ENCODE measurements around the gene GALNTL6. TPM values are rescaled to one million over a fixed set of nuclear protein-coding genes. Genes with fewer than 3 reads are reported as not detected.

The GALNTL6 gene
- total RNA-seq, 1 donor from 2014 or later = 0.61 TPM

DNA sequence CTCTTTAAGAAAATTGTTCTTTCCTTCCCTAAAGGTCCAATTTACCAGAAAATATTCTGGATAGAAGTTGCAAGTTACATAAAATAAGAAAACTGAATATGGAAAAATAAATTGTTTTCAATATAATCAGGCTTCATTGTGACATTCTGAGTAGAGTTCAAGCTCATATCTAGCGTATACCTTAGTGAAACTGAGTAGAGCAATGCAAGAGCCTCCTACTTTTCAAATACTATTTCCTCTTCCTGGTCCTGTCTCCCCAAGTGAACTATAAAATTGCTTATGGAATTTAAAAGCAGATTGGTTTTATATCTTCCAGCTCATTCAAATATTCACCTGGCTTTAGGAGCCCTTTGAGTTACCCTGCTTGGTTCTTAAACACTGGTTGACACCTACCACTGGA lies 1166.1 kb downstream of the GALNTL6 start:
- Histone ChIP-seq H2AFZ (ENCODE audit: low read depth, low read length) (no peak overlapping the region), H3K27me3 (ENCODE audit: insufficient read depth, low read length) (no peaks in the 10 kb centered on the region)

DNA sequence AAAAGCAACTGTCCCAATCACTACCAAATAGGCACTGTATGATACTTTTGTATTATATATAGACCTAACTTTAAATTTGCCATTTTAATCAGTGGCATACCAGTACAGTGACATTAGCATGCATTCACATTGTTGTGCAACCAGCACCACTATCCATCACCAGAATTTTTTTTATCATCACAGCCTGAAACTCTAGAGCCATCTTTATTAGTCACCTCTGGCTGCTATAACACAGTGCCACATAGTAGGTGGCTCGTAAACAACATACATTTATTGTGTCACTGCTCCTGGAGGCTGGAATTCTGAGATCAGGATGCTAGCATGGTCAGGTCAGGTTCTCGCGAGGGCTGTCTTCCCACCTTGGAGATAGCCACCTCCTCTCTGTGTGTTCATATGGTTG lies 1167.0 kb downstream of the GALNTL6 start:
- no peaks in the 10 kb centered on the region for H3K36me3 ChIP-seq (ENCODE audit: insufficient read depth, low read length)
- no peaks in the 10 kb centered on the region for H3K79me2 ChIP-seq (ENCODE audit: insufficient read depth, low read length)
- H3K4me2 ChIP-seq (ENCODE audit: low read length) = no peak overlapping the region
- FAIRE-seq (no peak), DNase-seq (ENCODE audit: low read depth) (no peak)
- Mint-ChIP-seq H3K4me1 (ENCODE audit: low read depth, unreplicated experiment) (peaks cover 11% of the 10 kb centered on the region), H3K27me3 (ENCODE audit: low read depth, unreplicated experiment) (no peaks in the 10 kb centered on the region), H3K4me3 (ENCODE audit: unreplicated experiment) (no peak overlapping the region), H3K27ac (ENCODE audit: unreplicated experiment) (no peak overlapping the region), H3K9me3 (ENCODE audit: unreplicated experiment) (peaks cover 4% of the 10 kb centered on the region), H3K36me3 (ENCODE audit: low read depth, unreplicated experiment) (no peaks in the 10 kb centered on the region)
- peaks cover 3% of the 10 kb centered on the region for H3K9me3 ChIP-seq (ENCODE audit: insufficient read depth, low read depth, low read length)
- no peak overlapping the region for H3K9ac ChIP-seq (ENCODE audit: low read length)
- H3K4me3 ChIP-seq (ENCODE audit: insufficient read depth, low read depth, low read length) = no peak overlapping the region
- H4K20me1 ChIP-seq (ENCODE audit: insufficient read depth, low read length) = no peaks in the 10 kb centered on the region
- no peak overlapping the region for H2AFZ ChIP-seq (ENCODE audit: low read depth, low read length)
- no peak overlapping the region for H3K27ac ChIP-seq (ENCODE audit: low read depth, low read length)
- TF ChIP-seq, protein P1, sequence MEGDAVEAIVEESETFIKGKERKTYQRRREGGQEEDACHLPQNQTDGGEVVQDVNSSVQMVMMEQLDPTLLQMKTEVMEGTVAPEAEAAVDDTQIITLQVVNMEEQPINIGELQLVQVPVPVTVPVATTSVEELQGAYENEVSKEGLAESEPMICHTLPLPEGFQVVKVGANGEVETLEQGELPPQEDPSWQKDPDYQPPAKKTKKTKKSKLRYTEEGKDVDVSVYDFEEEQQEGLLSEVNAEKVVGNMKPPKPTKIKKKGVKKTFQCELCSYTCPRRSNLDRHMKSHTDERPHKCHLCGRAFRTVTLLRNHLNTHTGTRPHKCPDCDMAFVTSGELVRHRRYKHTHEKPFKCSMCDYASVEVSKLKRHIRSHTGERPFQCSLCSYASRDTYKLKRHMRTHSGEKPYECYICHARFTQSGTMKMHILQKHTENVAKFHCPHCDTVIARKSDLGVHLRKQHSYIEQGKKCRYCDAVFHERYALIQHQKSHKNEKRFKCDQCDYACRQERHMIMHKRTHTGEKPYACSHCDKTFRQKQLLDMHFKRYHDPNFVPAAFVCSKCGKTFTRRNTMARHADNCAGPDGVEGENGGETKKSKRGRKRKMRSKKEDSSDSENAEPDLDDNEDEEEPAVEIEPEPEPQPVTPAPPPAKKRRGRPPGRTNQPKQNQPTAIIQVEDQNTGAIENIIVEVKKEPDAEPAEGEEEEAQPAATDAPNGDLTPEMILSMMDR (IDR thresholded peaks at IDR 0.05; ENCODE audit: insufficient read depth, low read depth, low read length) = no peak
- TF ChIP-seq EZH2 (IDR thresholded peaks at IDR 0.05; ENCODE audit: insufficient read depth, low read length) = no peak
- H3K27me3 ChIP-seq (ENCODE audit: insufficient read depth, low read length) = no peaks in the 10 kb centered on the region
- H3K4me1 ChIP-seq (ENCODE audit: insufficient read depth, low read length) = peaks cover 9% of the 10 kb centered on the region

More for the DNA sequence above, 1166.1 kb downstream of the GALNTL6 start:
- H3K36me3 Mint-ChIP-seq (ENCODE audit: low read depth, unreplicated experiment) = no peaks in the 10 kb centered on the region
- TF ChIP-seq, protein P1 (IDR thresholded peaks at IDR 0.05; ENCODE audit: insufficient read depth, low read depth, low read length) = no peak
- TF ChIP-seq EZH2 (IDR thresholded peaks at IDR 0.05; ENCODE audit: insufficient read depth, low read length) = no peak
- no peaks in the 10 kb centered on the region for H3K36me3 ChIP-seq (ENCODE audit: insufficient read depth, low read length)
- H3K4me3 Mint-ChIP-seq (ENCODE audit: unreplicated experiment) = no peak overlapping the region
- DNase-seq (ENCODE audit: low read depth) = no peak
- no peak for FAIRE-seq
- H3K27ac ChIP-seq (ENCODE audit: low read depth, low read length) = no peak overlapping the region
- H3K27ac Mint-ChIP-seq (ENCODE audit: unreplicated experiment) = no peak overlapping the region
- H3K4me2 ChIP-seq (ENCODE audit: low read length) = no peak overlapping the region
- no peaks in the 10 kb centered on the region for H3K79me2 ChIP-seq (ENCODE audit: insufficient read depth, low read length)
- peaks cover 11% of the 10 kb centered on the region for H3K4me1 Mint-ChIP-seq (ENCODE audit: low read depth, unreplicated experiment)
- H4K20me1 ChIP-seq (ENCODE audit: insufficient read depth, low read length) = no peaks in the 10 kb centered on the region
- H3K9ac ChIP-seq (ENCODE audit: low read length) = no peak overlapping the region
- no peaks in the 10 kb centered on the region for H3K27me3 Mint-ChIP-seq (ENCODE audit: low read depth, unreplicated experiment)
- H3K9me3 ChIP-seq (ENCODE audit: insufficient read depth, low read depth, low read length) = peaks cover 3% of the 10 kb centered on the region
- H3K4me3 ChIP-seq (ENCODE audit: insufficient read depth, low read depth, low read length) = no peak overlapping the region
- H3K9me3 Mint-ChIP-seq (ENCODE audit: unreplicated experiment) = peaks cover 4% of the 10 kb centered on the region
- H3K4me1 ChIP-seq (ENCODE audit: insufficient read depth, low read length) = peaks cover 9% of the 10 kb centered on the region

DNA sequence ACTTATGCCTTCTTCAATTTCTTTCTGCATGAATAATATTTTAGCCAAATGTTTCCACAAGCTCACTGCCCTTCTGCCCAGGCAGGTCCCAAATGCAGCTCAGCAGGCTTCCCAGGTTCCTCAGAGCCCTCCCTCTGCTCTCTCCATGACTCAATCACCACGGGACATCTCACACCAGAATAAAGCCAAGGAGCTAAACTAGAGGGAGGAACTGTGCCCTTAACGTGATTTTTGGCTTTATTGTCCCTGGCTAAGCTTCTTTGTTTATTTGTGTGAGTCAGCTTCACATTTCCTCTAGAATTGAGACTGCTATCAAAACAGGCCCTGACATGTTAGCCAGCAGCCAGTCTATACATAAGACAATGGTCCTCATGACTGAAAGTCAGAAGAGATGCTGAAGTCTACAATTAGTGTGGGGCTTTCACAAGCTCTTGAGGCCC lies 1169.0 kb downstream of the GALNTL6 start:
- no peak overlapping the region for H3K4me3 ChIP-seq (ENCODE audit: insufficient read depth, low read depth, low read length)
- TF ChIP-seq, protein P1 (IDR thresholded peaks at IDR 0.05; ENCODE audit: insufficient read depth, low read depth, low read length) = no peak
- no peak for TF ChIP-seq EZH2 (IDR thresholded peaks at IDR 0.05; ENCODE audit: insufficient read depth, low read length)
- no peaks in the 10 kb centered on the region for H3K27me3 Mint-ChIP-seq (ENCODE audit: low read depth, unreplicated experiment)
- peaks cover 19% of the 10 kb centered on the region for H3K4me1 Mint-ChIP-seq (ENCODE audit: low read depth, unreplicated experiment)
- peak overlapping the region; percentile 68 for H3K27ac ChIP-seq (ENCODE audit: low read depth, low read length)
- peak overlapping the region; percentile 52 for H3K4me2 ChIP-seq (ENCODE audit: low read length)
- FAIRE-seq = peak; percentile 17
- no peaks in the 10 kb centered on the region for H4K20me1 ChIP-seq (ENCODE audit: insufficient read depth, low read length)
- H3K4me3 Mint-ChIP-seq (ENCODE audit: unreplicated experiment) = no peak overlapping the region
- no peaks in the 10 kb centered on the region for H3K36me3 ChIP-seq (ENCODE audit: insufficient read depth, low read length)
- peaks cover 4% of the 10 kb centered on the region for H3K9me3 Mint-ChIP-seq (ENCODE audit: unreplicated experiment)
- H3K36me3 Mint-ChIP-seq (ENCODE audit: low read depth, unreplicated experiment) = no peaks in the 10 kb centered on the region
- H3K79me2 ChIP-seq (ENCODE audit: insufficient read depth, low read length) = no peaks in the 10 kb centered on the region
- H3K9ac ChIP-seq (ENCODE audit: low read length) = peak overlapping the region; percentile 50
- H3K27ac Mint-ChIP-seq (ENCODE audit: unreplicated experiment) = no peak overlapping the region
- H3K27me3 ChIP-seq (ENCODE audit: insufficient read depth, low read length) = no peaks in the 10 kb centered on the region
- DNase-seq (ENCODE audit: low read depth) = peak; percentile 82
- peaks cover 14% of the 10 kb centered on the region for H3K4me1 ChIP-seq (ENCODE audit: insufficient read depth, low read length)
- H2AFZ ChIP-seq (ENCODE audit: low read depth, low read length) = peak overlapping the region; percentile 59
- peaks cover 3% of the 10 kb centered on the region for H3K9me3 ChIP-seq (ENCODE audit: insufficient read depth, low read depth, low read length)
